ENCODE results near the gene PNCK. TPM values are rescaled to one million over a fixed set of nuclear protein-coding genes. Genes with fewer than 3 reads are reported as not detected.
"Not testable (repeated sequence)": the region's sequence is repeated elsewhere in the genome, so short reads cannot be mapped to it uniquely, and the experiment has no call there.

Gene PNCK
- total RNA-seq, 1 donor from 2014 or later, result not detected

- TF ChIP-seq, protein P1, sequence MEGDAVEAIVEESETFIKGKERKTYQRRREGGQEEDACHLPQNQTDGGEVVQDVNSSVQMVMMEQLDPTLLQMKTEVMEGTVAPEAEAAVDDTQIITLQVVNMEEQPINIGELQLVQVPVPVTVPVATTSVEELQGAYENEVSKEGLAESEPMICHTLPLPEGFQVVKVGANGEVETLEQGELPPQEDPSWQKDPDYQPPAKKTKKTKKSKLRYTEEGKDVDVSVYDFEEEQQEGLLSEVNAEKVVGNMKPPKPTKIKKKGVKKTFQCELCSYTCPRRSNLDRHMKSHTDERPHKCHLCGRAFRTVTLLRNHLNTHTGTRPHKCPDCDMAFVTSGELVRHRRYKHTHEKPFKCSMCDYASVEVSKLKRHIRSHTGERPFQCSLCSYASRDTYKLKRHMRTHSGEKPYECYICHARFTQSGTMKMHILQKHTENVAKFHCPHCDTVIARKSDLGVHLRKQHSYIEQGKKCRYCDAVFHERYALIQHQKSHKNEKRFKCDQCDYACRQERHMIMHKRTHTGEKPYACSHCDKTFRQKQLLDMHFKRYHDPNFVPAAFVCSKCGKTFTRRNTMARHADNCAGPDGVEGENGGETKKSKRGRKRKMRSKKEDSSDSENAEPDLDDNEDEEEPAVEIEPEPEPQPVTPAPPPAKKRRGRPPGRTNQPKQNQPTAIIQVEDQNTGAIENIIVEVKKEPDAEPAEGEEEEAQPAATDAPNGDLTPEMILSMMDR (IDR thresholded peaks at IDR 0.05), result no peak
- H3K4me1 Mint-ChIP-seq, result no peaks in the 10 kb centered on the region
- H3K27ac Mint-ChIP-seq, result no peak overlapping the region
- no peak for DNase-seq
- intact Hi-C loops (cut with micrococcal nuclease), result no loop called here
- peaks cover 13% of the 10 kb centered on the region for H3K36me3 Mint-ChIP-seq (ENCODE audit: low read depth)
- ChIA-PET POLR2A (no interaction called here), CTCF (no interaction called here)
- no peak for ATAC-seq (ENCODE audit: low read depth)
- H3K27me3 Mint-ChIP-seq, result peaks cover 3% of the 10 kb centered on the region
- H3K4me3 Mint-ChIP-seq, result no peak overlapping the region
- no peaks in the 10 kb centered on the region for H3K9me3 Mint-ChIP-seq
Measured at GRCh38 chrX:153692003-153692402, 18.4 kb upstream of the PNCK start.

DNA sequence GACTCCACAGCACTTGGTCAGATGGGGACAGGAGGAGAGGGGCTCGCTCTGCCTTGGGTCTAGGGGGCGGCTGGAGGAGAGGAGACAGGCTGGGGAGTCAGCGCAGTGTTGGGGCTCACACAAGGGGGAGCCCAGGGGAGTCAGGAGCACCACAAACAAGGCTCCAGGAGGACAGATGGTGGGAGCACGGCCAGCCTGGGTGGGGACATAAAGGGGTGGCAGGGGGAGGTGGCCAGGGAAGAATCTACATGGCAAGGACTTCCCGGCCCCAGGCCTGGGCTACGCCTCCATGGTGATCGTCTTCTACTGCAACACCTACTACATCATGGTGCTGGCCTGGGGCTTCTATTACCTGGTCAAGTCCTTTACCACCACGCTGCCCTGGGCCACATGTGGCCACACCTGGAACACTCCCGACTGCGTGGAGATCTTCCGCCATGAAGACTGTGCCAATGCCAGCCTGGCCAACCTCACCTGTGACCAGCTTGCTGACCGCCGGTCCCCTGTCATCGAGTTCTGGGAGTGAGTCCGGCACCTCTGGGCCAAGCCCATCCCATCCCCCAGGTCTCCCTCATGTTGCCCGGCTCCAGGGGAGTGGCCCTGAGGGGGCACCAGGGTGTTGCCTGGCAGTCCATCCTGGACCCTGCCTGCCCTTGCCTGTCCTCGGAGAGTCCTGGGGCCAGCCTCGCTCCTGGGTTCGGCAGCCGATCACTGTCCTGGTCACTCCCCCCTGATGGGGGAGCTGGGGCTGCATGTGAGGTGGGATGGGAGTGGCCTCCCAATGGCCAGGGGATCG lies 17.6 kb upstream of the PNCK start:
- H3K9me3 Mint-ChIP-seq; ATAC-seq (ENCODE audit: low read depth); intact Hi-C loops (cut with micrococcal nuclease); H3K27ac Mint-ChIP-seq; H3K4me1 Mint-ChIP-seq; POLR2A ChIA-PET; H3K4me3 Mint-ChIP-seq; DNase-seq; H3K27me3 Mint-ChIP-seq; CTCF ChIA-PET; H3K36me3 Mint-ChIP-seq (ENCODE audit: low read depth): not testable (repeated sequence)

DNA sequence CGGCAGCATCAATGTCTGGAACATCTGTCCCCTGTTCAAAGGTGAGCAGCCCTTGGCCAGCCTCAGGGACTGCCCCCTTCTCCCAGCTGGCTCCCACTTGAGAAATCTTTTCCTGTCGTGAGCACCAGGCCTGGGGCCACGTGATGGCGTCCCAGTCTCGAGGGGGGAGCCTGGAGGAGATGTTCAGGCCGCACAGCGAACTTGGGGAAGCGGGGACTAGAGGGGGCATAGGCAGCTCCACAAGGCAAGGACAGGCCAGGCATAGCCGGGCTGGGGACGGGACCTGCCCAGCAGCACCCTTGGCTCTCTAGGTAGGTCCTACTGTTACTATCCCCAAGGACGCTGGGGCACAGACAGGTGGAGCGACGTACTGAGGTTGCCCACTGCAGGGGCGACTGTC lies 16.9 kb upstream of the PNCK start:
- ATAC-seq (ENCODE audit: low read depth) (no peak), DNase-seq (no peak)
- peaks cover 3% of the 10 kb centered on the region for H3K36me3 Mint-ChIP-seq (ENCODE audit: low read depth)
- CTCF ChIA-PET, result no interaction called here
- POLR2A ChIA-PET, result no interaction called here
- TF ChIP-seq, protein P1 (IDR thresholded peaks at IDR 0.05), result no peak
- H3K27me3 Mint-ChIP-seq, result peaks cover 3% of the 10 kb centered on the region
- no peak overlapping the region for H3K4me3 Mint-ChIP-seq
- no peaks in the 10 kb centered on the region for H3K4me1 Mint-ChIP-seq
- H3K9me3 Mint-ChIP-seq, result no peaks in the 10 kb centered on the region
- H3K27ac Mint-ChIP-seq, result no peak overlapping the region
- intact Hi-C loops (cut with micrococcal nuclease), result no loop called here

GRCh38 chrX:153689654-153690465 lies 16.2 kb upstream of the PNCK start:
- DNase-seq, result no peak
- CTCF ChIA-PET, result no interaction called here
- no peaks in the 10 kb centered on the region for H3K9me3 Mint-ChIP-seq
- TF ChIP-seq, protein P1 (IDR thresholded peaks at IDR 0.05), result no peak
- H3K27ac Mint-ChIP-seq, result no peak overlapping the region
- intact Hi-C loops (cut with micrococcal nuclease), result loop anchor here (5.0 to 10.0 kb wide), 2 partner anchors 32 to 75 kb away; partner anchors contain the start of genes ABCD1, BCAP31 and PLXNB3
- H3K4me3 Mint-ChIP-seq, result peak overlapping the region; percentile 28
- peaks cover 3% of the 10 kb centered on the region for H3K36me3 Mint-ChIP-seq (ENCODE audit: low read depth)
- no peak for ATAC-seq (ENCODE audit: low read depth)
- no peaks in the 10 kb centered on the region for H3K4me1 Mint-ChIP-seq
- POLR2A ChIA-PET, result no interaction called here
- peaks cover 3% of the 10 kb centered on the region for H3K27me3 Mint-ChIP-seq

GRCh38 chrX:153688911-153689590 lies 15.4 kb upstream of the PNCK start:
- TF ChIP-seq, protein P1 (IDR thresholded peaks at IDR 0.05), result no peak
- POLR2A ChIA-PET, result no interaction called here
- H3K4me3 Mint-ChIP-seq, result no peak overlapping the region
- H3K27me3 Mint-ChIP-seq, result peaks cover 3% of the 10 kb centered on the region
- CTCF ChIA-PET, result no interaction called here
- ATAC-seq (ENCODE audit: low read depth), result no peak
- no peak overlapping the region for H3K27ac Mint-ChIP-seq
- intact Hi-C loops (cut with micrococcal nuclease), result loop anchor here (5.0 to 10.0 kb wide), 2 partner anchors 33 to 76 kb away; partner anchors contain the start of genes ABCD1, BCAP31 and PLXNB3
- no peaks in the 10 kb centered on the region for H3K4me1 Mint-ChIP-seq
- DNase-seq, result no peak
- H3K36me3 Mint-ChIP-seq (ENCODE audit: low read depth), result peaks cover under 1% of the 10 kb centered on the region
- H3K9me3 Mint-ChIP-seq, result no peaks in the 10 kb centered on the region

Data from activated B cell treated with CpG ODN at 0.5 μM for 24 hours (primary cell).